Osteocyte (in vitro differentiated cells): ENCODE data around the gene AP3S1. TPM values are rescaled to one million over a fixed set of nuclear protein-coding genes. Genes with fewer than 3 reads are reported as not detected.
"Not testable (repeated sequence)": the region's sequence is repeated elsewhere in the genome, so short reads cannot be mapped to it uniquely, and the experiment has no call there.

Experiments used
- DNase-seq: peaks from one replicate; pipeline ENCODE4 v3.0.0; 2021; ENCODE audit warnings: mixed read lengths; ENCODE audit not compliant: unreplicated experiment; ENCODE audit errors: extremely low spot score
- H3K27ac Mint-ChIP-seq: one replicate; pipeline ENCODE4 v1.8.0; 2021; ENCODE audit warnings: mild to moderate bottlenecking, mixed read lengths; ENCODE audit not compliant: unreplicated experiment
- H3K27me3 Mint-ChIP-seq: one replicate; pipeline ENCODE4 v1.8.0; 2021; ENCODE audit warnings: mixed read lengths; ENCODE audit not compliant: unreplicated experiment
- H3K36me3 Mint-ChIP-seq: one replicate; pipeline ENCODE4 v1.8.0; 2021; ENCODE audit warnings: mixed read lengths; ENCODE audit not compliant: unreplicated experiment
- H3K4me1 Mint-ChIP-seq: one replicate; pipeline ENCODE4 v1.8.0; 2021; ENCODE audit warnings: mixed read lengths; ENCODE audit not compliant: unreplicated experiment
- H3K4me3 Mint-ChIP-seq: one replicate; pipeline ENCODE4 v1.8.0; 2021; ENCODE audit warnings: mild to moderate bottlenecking, moderate library complexity, mixed read lengths; ENCODE audit not compliant: unreplicated experiment
- H3K9me3 Mint-ChIP-seq: one replicate; pipeline ENCODE4 v1.8.0; 2021; ENCODE audit warnings: mixed read lengths; ENCODE audit not compliant: unreplicated experiment
- CTCF ChIP-seq: fragments of 200-600 bp; sonication (generic); IDR thresholded peaks from 2 replicates; pipeline ENCODE4 v1.5.0; 2021; ENCODE audit warnings: antibody characterized with exemption, mild to moderate bottlenecking, moderate library complexity
- total RNA-seq: library from RNA; stranded (reverse); gene quantifications from 2 replicates; pipeline ENCODE4 v1.2.1, GENCODE V29; 2021

Gene AP3S1
- total RNA-seq, 1 donor from 2014 or later: 102 TPM

DNA sequence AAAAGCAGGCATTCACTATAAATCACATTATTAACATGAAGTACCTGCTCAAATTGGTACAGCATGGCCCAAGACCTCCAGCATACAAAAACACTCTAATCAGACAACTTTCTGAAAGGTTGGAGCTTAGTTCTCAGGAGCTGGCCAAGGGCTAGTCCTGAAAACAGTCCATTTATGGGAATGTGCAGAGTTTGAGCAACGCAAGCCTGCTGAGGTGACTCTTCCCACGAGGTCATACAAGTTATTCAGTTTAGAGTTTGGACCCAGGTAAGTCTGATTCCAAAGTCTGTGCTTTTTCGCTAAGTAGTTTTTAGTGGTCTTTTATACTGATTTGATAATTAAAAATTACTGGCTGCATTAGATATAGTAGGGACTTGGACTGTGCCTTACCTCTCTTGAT, 52.6 kb downstream of the AP3S1 start:
- Mint-ChIP-seq H3K27me3 (no peaks in the 10 kb centered on the region), H3K4me1 (peaks cover 11% of the 10 kb centered on the region), H3K27ac (no peak overlapping the region), H3K9me3 (no peaks in the 10 kb centered on the region), H3K36me3 (peaks cover 9% of the 10 kb centered on the region), H3K4me3 (no peak overlapping the region)
- TF ChIP-seq CTCF: no peak
- DNase-seq: no peak

- no peak for DNase-seq
- H3K27ac Mint-ChIP-seq: peak overlapping the region; percentile 56
- no peaks in the 10 kb centered on the region for H3K27me3 Mint-ChIP-seq
- H3K9me3 Mint-ChIP-seq: no peaks in the 10 kb centered on the region
- peaks cover 11% of the 10 kb centered on the region for H3K4me1 Mint-ChIP-seq
- TF ChIP-seq CTCF: no peak
- peaks cover 9% of the 10 kb centered on the region for H3K36me3 Mint-ChIP-seq
- peak overlapping the region; percentile 4 for H3K4me3 Mint-ChIP-seq
Measured at GRCh38 chr5:115895821-115896220, 54.1 kb downstream of the AP3S1 start.

- Mint-ChIP-seq H3K4me1 (peaks cover 11% of the 10 kb centered on the region), H3K4me3 (no peak overlapping the region), H3K9me3 (no peaks in the 10 kb centered on the region), H3K36me3 (peaks cover 9% of the 10 kb centered on the region), H3K27me3 (no peaks in the 10 kb centered on the region), H3K27ac (no peak overlapping the region)
- no peak for DNase-seq
- TF ChIP-seq CTCF: no peak
Measured at GRCh38 chr5:115898656-115899055, 56.9 kb downstream of the AP3S1 start.

- no peak for DNase-seq
- TF ChIP-seq CTCF: no peak
- Mint-ChIP-seq H3K36me3 (no peaks in the 10 kb centered on the region), H3K4me3 (no peak overlapping the region), H3K27me3 (no peaks in the 10 kb centered on the region), H3K27ac (no peak overlapping the region), H3K4me1 (no peaks in the 10 kb centered on the region), H3K9me3 (no peaks in the 10 kb centered on the region)
Measured at GRCh38 chr5:115907177-115907576, 65.4 kb downstream of the AP3S1 start.

DNA sequence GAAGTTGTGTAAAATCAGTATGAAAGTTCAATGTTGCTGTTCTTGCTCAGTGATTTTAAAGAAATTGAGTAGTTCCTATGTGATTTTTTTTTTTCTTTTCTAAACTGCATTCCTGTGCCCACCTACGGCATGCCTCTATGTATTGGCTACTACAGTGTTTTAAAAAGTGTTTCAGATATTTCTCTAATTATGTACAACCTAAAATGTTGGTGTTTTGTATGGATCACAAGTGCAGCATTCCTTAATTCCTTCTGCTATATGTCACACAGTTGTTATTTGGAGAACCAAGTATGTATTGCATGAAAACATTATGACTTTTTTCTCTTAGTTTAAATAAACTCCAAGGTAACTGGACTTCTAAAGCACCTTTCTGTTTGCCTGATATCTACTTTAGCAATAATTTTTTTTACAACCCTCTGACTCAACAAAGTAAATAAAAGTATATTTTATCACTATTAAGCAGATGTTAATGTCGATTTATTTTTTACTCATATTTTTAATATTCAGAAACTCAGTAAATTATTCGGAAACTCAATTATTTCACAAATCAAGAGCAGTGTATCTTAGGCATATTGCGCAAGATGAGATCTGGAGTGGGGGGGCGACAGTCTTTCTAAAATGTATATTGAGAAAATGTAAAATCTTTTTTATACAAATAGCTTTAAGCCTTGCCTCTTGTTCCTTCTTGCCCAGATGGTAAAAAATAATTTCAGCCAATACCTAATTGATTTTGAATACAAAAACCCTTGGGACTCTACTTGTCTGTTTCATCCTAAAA, 72.1 kb downstream of the AP3S1 start:
- H3K27ac Mint-ChIP-seq, H3K27me3 Mint-ChIP-seq, DNase-seq, H3K4me3 Mint-ChIP-seq, H3K36me3 Mint-ChIP-seq, H3K4me1 Mint-ChIP-seq, H3K9me3 Mint-ChIP-seq: not testable (repeated sequence)
